Gastrocnemius medialis (tissue), 4 donors: Measurements from ENCODE around the gene STRBP.

Source experiments
- CTCF ChIP-seq, 5 experiments: fragments of 450-650 bp in 3 of 5; fragments of 200-600 bp in 2 of 5; sonication (generic) in 2 of 5; IDR thresholded peaks in 4 of 5; conservative IDR thresholded peaks in 1 of 5; 1 replicate in 4 of 5; 2 replicates in 1 of 5; pipeline ENCODE4 v1.5.1; 2016 to 2019; ENCODE audit warnings: antibody characterized with exemption in 5 of 5, mild to moderate bottlenecking in 3 of 5, moderate library complexity in 3 of 5
- POLR2A ChIP-seq, 2 donors: fragments of 450-650 bp; IDR thresholded peaks; one replicate each; pipeline ENCODE4 v1.6.1; 2017; ENCODE audit warnings: antibody characterized with exemption in 2 of 2, mild to moderate bottlenecking in 2 of 2, moderate library complexity in 2 of 2

- no peak for TF ChIP-seq CTCF (IDR thresholded peaks at IDR 0.05 in 4 of 5, conservative IDR thresholded peaks at IDR 0.05 in 1 of 5)
- no peak for TF ChIP-seq POLR2A (IDR thresholded peaks at IDR 0.05)
These were observed 42.3 kb upstream of the STRBP start for GRCh38 chr9:123310551-123311249.
